HepG2 (cell line): ENCODE results near the gene WNT5A. TPM values are rescaled to one million over a fixed set of nuclear protein-coding genes. Genes with fewer than 3 reads are reported as not detected.

Experiments used
- ATAC-seq: fragments of 200-7000 bp; cut with Tn5 transposase; 3 replicates; pipeline ENCODE4 v1.9.1; 2020; ENCODE audit warnings: mild to moderate bottlenecking, moderate library complexity
- BruUV-seq: library from RNA; stranded (reverse); fragments of 400-500 nt; replicated peaks from 2 replicates; lab custom pipeline; 2021; lab: Mats Ljungman, UMichigan
- CTCF ChIA-PET: fragments of 300-600 bp; formaldehyde crosslinking; extraction: SDS; loops from one replicate; lab custom pipeline; 2021; ENCODE audit warnings: low total read pairs, inconsistent platforms, low intra/inter-chr PET ratio; lab: Yijun Ruan, JAX
- POLR2A ChIA-PET: fragments of 350-600 bp; sonication (Branson Sonifier 250); formaldehyde crosslinking; loops from one replicate; lab custom pipeline; 2020; ENCODE audit warnings: antibody characterized with exemption, inconsistent platforms; lab: Yijun Ruan, JAX
- DNase-seq: peaks from one replicate; pipeline ENCODE4 v3.0.0-alpha.2; 2015; ENCODE audit warnings: low spot score
- FAIRE-seq: peaks from 3 replicates; lab custom pipeline; 2011; peaks lifted over from hg19 to GRCh38; lab: Jason Lieb, UNC
- H2AFZ ChIP-seq: one replicate; pipeline ENCODE4 v1.6.1; 2011; ENCODE audit warnings: low read length, inconsistent platforms
- H3K27ac ChIP-seq: fragments of 300-600 bp; 3 replicates; pipeline ENCODE4 v1.8.0; 2011; ENCODE audit warnings: mixed run types, mild to moderate bottlenecking, mixed read lengths, low read length, inconsistent platforms; ENCODE audit not compliant: insufficient read depth; ENCODE audit errors: extremely low read length
- H3K27me3 ChIP-seq, 2 experiments: fragments of 200-600 bp in 1 of 2; 2 replicates in 1 of 2; 3 replicates in 1 of 2; pipeline versions ENCODE4 v1.6.0 to v1.8.0; 2011; ENCODE audit warnings: low read length in 2 of 2, mild to moderate bottlenecking in 2 of 2, moderate library complexity in 2 of 2, inconsistent platforms in 1 of 2; ENCODE audit not compliant: insufficient read depth in 2 of 2, control insufficient read depth in 1 of 2
- H3K36me3 ChIP-seq, 2 experiments: fragments of 200-600 bp in 1 of 2; replicated peaks in 1 of 2; 2 replicates in 1 of 2; 3 replicates in 1 of 2; pipeline versions ENCODE4 v1.5.1 to v1.8.0; 2011; ENCODE audit warnings: low read length in 2 of 2, inconsistent platforms in 1 of 2; ENCODE audit not compliant: insufficient read depth in 2 of 2, control insufficient read depth in 1 of 2
- H3K4me1 ChIP-seq: 2 replicates; pipeline ENCODE4 v1.5.1; 2012; ENCODE audit warnings: low read length, inconsistent platforms; ENCODE audit not compliant: insufficient read depth
- H3K4me2 ChIP-seq: 2 replicates; pipeline ENCODE4 v1.6.0; 2011; ENCODE audit warnings: low read depth, low read length, inconsistent platforms
- H3K4me3 ChIP-seq, 3 experiments: fragments of 200-600 bp in 1 of 3; sonication (generic), shearing (Covaris generic) in 1 of 3; replicated peaks in 1 of 3; 2 replicates each; pipeline ENCODE4 v1.5.1; 2011 to 2016; ENCODE audit warnings: low read length in 3 of 3, inconsistent platforms in 2 of 3, low read depth in 2 of 3, mild to moderate bottlenecking in 2 of 3, control low read depth in 1 of 3, mixed read lengths in 1 of 3; ENCODE audit not compliant: insufficient read depth in 1 of 3
- H3K79me2 ChIP-seq: one replicate; pipeline ENCODE4 v1.6.1; 2011; ENCODE audit warnings: low read length, inconsistent platforms; ENCODE audit not compliant: insufficient read depth
- H3K9ac ChIP-seq: 2 replicates; pipeline ENCODE4 v1.6.0; 2011; ENCODE audit warnings: mild to moderate bottlenecking, low read depth, low read length, inconsistent platforms; ENCODE audit not compliant: insufficient read depth
- H3K9me3 ChIP-seq: 2 replicates; pipeline ENCODE4 v1.5.1; 2012; ENCODE audit warnings: mild to moderate bottlenecking, low read length
- H4K20me1 ChIP-seq: 2 replicates; pipeline ENCODE4 v1.6.0; 2011; ENCODE audit warnings: inconsistent platforms, mild to moderate bottlenecking, low read length, moderate library complexity; ENCODE audit not compliant: insufficient read depth
- DPF2 ChIP-seq: sonication (generic); formaldehyde crosslinking; IDR thresholded peaks from 2 replicates; pipeline ENCODE4 v1.4.0; 2020; ENCODE audit warnings: mild to moderate bottlenecking, low read depth, missing genetic modification reagents, borderline replicate concordance
- FOSL2 ChIP-seq: sonication (generic); formaldehyde crosslinking; IDR thresholded peaks from 2 replicates; pipeline ENCODE4 v1.4.0; 2020; ENCODE audit warnings: missing genetic modification reagents
- GATAD1 ChIP-seq: IDR thresholded peaks from 2 replicates; pipeline ENCODE4 v1.6.1; 2016; ENCODE audit warnings: missing genetic modification reagents, missing compliant biosample characterization
- GPBP1L1 ChIP-seq: sonication (generic); formaldehyde crosslinking; IDR thresholded peaks from 2 replicates; pipeline ENCODE4 v1.5.0; 2020; ENCODE audit warnings: mild to moderate bottlenecking, missing genetic modification reagents
- GTF2F1 ChIP-seq: fragments of 150-350 bp; IDR thresholded peaks from 2 replicates; pipeline ENCODE4 v1.6.1; 2014; ENCODE audit warnings: low read length
- HNRNPH1 ChIP-seq: fragments of 200-400 bp; formaldehyde crosslinking; optimal IDR thresholded peaks from 2 replicates; pipeline ENCODE3; 2017; ENCODE audit warnings: mild to moderate bottlenecking, low read depth, low read length
- IKZF5 ChIP-seq: IDR thresholded peaks from 2 replicates; pipeline ENCODE4 v1.6.1; 2018; ENCODE audit warnings: missing genetic modification reagents, mild to moderate bottlenecking, missing compliant biosample characterization
- MBNL3 ChIP-seq: fragments of 250-450 bp; sonication (Bioruptor Pico); conservative IDR thresholded peaks from 2 replicates; pipeline ENCODE4 v1.8.0; 2022; ENCODE audit warnings: mild to moderate bottlenecking, inconsistent platforms
- PHF20 ChIP-seq: sonication (generic); formaldehyde crosslinking; IDR thresholded peaks from 2 replicates; pipeline ENCODE4 v1.5.0; 2020; ENCODE audit warnings: mild to moderate bottlenecking, missing genetic modification reagents
- PLRG1 ChIP-seq: fragments of 450-650 bp; conservative IDR thresholded peaks from 2 replicates; pipeline ENCODE4 v1.6.1; 2016
- SP1 ChIP-seq, 2 experiments: fragments of 450-650 bp in 1 of 2; sonication (generic) in 1 of 2; formaldehyde crosslinking in 1 of 2; IDR thresholded peaks; 2 replicates each; pipeline versions ENCODE4 v1.4.0 to v1.6.1; 2016 to 2020; ENCODE audit warnings: missing genetic modification reagents in 1 of 2
- SRSF4 ChIP-seq: fragments of 200-400 bp; formaldehyde crosslinking; IDR thresholded peaks from one replicate; pipeline ENCODE4 v1.6.1; 2018; ENCODE audit warnings: mild to moderate bottlenecking, low read depth, low read length, moderate library complexity; ENCODE audit not compliant: poor library complexity, severe bottlenecking
- THAP11 ChIP-seq: IDR thresholded peaks from 2 replicates; pipeline ENCODE4 v1.6.1; 2016; ENCODE audit warnings: missing biosample characterization, missing genetic modification reagents
- ZFP1 ChIP-seq: IDR thresholded peaks from 2 replicates; pipeline ENCODE4 v1.6.1; 2016
- ZNF597 ChIP-seq: sonication (generic); formaldehyde crosslinking; IDR thresholded peaks from 2 replicates; pipeline ENCODE4 v1.5.0; 2020; ENCODE audit warnings: missing genetic modification reagents
- ZNF878 ChIP-seq: sonication (generic); formaldehyde crosslinking; IDR thresholded peaks from 2 replicates; pipeline ENCODE4 v1.8.1; 2023; ENCODE audit warnings: mild to moderate bottlenecking, missing genetic modification reagents, moderate library complexity
- ZSCAN9 ChIP-seq: IDR thresholded peaks from 2 replicates; pipeline ENCODE4 v1.6.1; 2016; ENCODE audit warnings: borderline replicate concordance
- WGBS: methylation state at CpG from one replicate; pipeline ENCODE4 v1.1.6; 2017; ENCODE audit warnings: low lambda C conversion rate; 5-methylcytosine and 5-hydroxymethylcytosine counted together
- in situ Hi-C: cut with HindIII; loops from 2 replicates; pipeline ENCODE4 v1.10.0; 2017; ENCODE audit warnings: low pct_unique_long_range_greater_than_20kb; ENCODE audit not compliant: extremely low pct_ligation_motif_present
- intact Hi-C: fragments of 100-400 bp; cut with micrococcal nuclease; formaldehyde crosslinking; loops from one replicate; pipeline ENCODE4 v1.10.0; 2022; ENCODE audit not compliant: unreplicated experiment
- polyA plus RNA-seq, 8 experiments: library from polyadenylated mRNA; depleted of rRNA in 3 of 8; stranded (reverse) in 7 of 8; unstranded in 1 of 8; fragments of >200 nt; fragmentation: Illumina TruSeq in 4 of 8; extraction: Trizol in 4 of 8; gene quantifications; 2 replicates each; pipeline versions ENCODE4 v1.2.1 to v1.2.3, GENCODE V29; 2011 to 2016; ENCODE audit warnings: low read depth in 4 of 8, missing spikeins in 1 of 8, mixed read lengths in 1 of 8; ENCODE audit not compliant: insufficient read depth in 1 of 8
- total RNA-seq, 5 experiments: library from RNA; depleted of rRNA; stranded (reverse); fragments of >200 nt; fragmentation: Illumina TruSeq; extraction: Trizol; gene quantifications; 2 replicates each; pipeline ENCODE4 v1.2.3, GENCODE V29; 2016; ENCODE audit warnings: low read depth in 1 of 5
- TF ChIP-seq, protein P1 (sequence below): IDR thresholded peaks from 2 replicates; pipeline ENCODE4 v1.6.1; 2016; ENCODE audit warnings: mild to moderate bottlenecking

Gene WNT5A
- total and polyA plus RNA-seq, 2 of the 13 experiments (the other 11 are each of a cell fraction or from before 2014, with no cell fraction given) = not detected

GRCh38 chr3:55481744-55482495 lies 5.2 kb downstream of the WNT5A start (continued):
- no peak for TF ChIP-seq PHF20
- TF ChIP-seq HNRNPH1 = no peak

- Histone ChIP-seq H3K79me2 (no peaks in the 10 kb centered on the region), H3K9me3 (no peaks in the 10 kb centered on the region), H3K4me1 (peaks cover 5% of the 10 kb centered on the region; the same call in 1 of the 2 replicates), H3K36me3 (no peaks in the 10 kb centered on the region), H3K27me3 (peaks cover 0 to 15% of the 10 kb centered on the region in 2 experiments; a peak in 3 of 5 replicates), H2AFZ (no peak overlapping the region), H3K4me3 (no peak overlapping the region), H3K27ac (no peak overlapping the region), H3K4me2 (no peak overlapping the region), H3K9ac (no peak overlapping the region), H4K20me1 (no peaks in the 10 kb centered on the region)
- intact Hi-C loops = no loop called here
- ChIA-PET CTCF (no interaction called here), POLR2A (no interaction called here)
- no peak for DNase-seq
- in situ Hi-C loops = loop anchor here (10.0 kb wide), 2 partner anchors 264 to 764 kb away; no protein-coding TSS in a partner anchor
- BruUV-seq = no TSS peak
- no peak for FAIRE-seq
- ATAC-seq = no peak
- 57% methylated on average over 38 of the region's 42 CpGs for WGBS
- TF ChIP-seq GTF2F1 (no peak), ZNF597 (CRISPR knock-in tag) (no peak), DPF2 (CRISPR knock-in tag) (no peak), THAP11 (no peak), GPBP1L1 (CRISPR knock-in tag) (no peak), FOSL2 (CRISPR knock-in tag) (no peak), SRSF4 (no peak), ZFP1 (CRISPR knock-in tag) (no peak), IKZF5 (no peak), GATAD1 (CRISPR knock-in tag) (no peak), MBNL3 (CRISPR knock-in tag) (no peak), SP1 (IDR thresholded peaks at IDR 0.05) (no peak), SP1 (CRISPR knock-in tag; IDR thresholded peaks at IDR 0.05) (no peak), ZSCAN9 (no peak), ZNF878 (CRISPR knock-in tag) (no peak), PLRG1 (no peak)
- TF ChIP-seq, protein P1, sequence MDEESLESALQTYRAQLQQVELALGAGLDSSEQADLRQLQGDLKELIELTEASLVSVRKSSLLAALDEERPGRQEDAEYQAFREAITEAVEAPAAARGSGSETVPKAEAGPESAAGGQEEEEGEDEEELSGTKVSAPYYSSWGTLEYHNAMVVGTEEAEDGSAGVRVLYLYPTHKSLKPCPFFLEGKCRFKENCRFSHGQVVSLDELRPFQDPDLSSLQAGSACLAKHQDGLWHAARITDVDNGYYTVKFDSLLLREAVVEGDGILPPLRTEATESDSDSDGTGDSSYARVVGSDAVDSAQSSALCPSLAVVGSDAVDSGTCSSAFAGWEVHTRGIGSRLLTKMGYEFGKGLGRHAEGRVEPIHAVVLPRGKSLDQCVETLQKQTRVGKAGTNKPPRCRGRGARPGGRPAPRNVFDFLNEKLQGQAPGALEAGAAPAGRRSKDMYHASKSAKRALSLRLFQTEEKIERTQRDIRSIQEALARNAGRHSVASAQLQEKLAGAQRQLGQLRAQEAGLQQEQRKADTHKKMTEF (CRISPR knock-in tag) = no peak
Observed at GRCh38 chr3:55480911-55481743, 6.0 kb downstream of the WNT5A start.
